ENCODE data around the gene MEDAG.

- TF ChIP-seq CTCF (IDR thresholded peaks at IDR 0.05; ENCODE audit: low read depth, low read length) (no peak), POLR2A (IDR thresholded peaks at IDR 0.05; ENCODE audit: extremely low read depth, insufficient read length) (no peak), MYC (IDR thresholded peaks at IDR 0.05; ENCODE audit: low read depth, low read length) (no peak)
Measured at GRCh38 chr13:30867089-30867669, 38.9 kb upstream of the MEDAG start.
